ENCODE measurements around the gene TBX4.

TBX4 gene

DNA sequence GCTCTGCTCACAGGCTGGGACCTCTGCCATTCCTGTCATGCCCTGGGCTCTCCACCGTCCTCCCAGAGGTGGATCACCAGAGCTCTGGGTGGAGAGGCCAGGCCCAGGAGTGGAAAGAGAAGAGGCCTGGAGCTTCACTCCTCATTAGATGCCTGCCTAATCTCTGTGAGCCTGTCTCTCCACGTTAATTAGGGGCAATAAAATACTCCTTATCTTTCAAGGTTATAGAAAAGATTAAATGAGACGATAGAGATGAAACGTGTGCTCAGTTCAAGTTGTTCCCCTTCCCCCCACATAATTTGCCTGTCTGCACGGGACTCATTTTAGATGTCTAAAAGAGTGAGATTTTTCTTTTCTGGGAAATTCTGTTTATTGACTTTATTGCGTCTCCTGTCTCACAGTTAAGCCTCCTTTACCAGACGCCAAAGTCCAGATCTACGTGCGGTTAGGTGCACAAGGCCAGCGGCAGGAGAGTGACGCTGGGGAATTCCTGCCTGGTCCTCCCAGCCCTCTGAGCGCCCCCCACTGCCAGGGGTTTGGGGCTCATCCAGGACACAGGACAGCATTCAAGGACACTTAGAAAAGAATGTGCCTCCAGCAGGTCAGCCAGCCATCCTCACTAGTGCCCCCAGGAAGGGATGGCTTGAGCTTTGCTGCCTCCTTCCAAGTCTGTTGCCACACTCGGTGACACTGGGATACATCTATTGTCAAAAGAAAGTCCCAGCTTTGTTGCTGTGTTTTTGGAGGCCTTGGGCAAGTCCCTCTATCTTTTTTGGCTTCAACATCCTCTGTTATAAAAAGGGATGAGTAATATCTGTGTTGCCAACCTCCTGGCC lies 42.3 kb downstream of the TBX4 start:
- in situ Hi-C loops (cut with MboI; ENCODE audit: low pct_unique_long_range_greater_than_20kb, low sequenced_read_pairs, unreplicated experiment), result no loop called here
- TF ChIP-seq, protein P1, sequence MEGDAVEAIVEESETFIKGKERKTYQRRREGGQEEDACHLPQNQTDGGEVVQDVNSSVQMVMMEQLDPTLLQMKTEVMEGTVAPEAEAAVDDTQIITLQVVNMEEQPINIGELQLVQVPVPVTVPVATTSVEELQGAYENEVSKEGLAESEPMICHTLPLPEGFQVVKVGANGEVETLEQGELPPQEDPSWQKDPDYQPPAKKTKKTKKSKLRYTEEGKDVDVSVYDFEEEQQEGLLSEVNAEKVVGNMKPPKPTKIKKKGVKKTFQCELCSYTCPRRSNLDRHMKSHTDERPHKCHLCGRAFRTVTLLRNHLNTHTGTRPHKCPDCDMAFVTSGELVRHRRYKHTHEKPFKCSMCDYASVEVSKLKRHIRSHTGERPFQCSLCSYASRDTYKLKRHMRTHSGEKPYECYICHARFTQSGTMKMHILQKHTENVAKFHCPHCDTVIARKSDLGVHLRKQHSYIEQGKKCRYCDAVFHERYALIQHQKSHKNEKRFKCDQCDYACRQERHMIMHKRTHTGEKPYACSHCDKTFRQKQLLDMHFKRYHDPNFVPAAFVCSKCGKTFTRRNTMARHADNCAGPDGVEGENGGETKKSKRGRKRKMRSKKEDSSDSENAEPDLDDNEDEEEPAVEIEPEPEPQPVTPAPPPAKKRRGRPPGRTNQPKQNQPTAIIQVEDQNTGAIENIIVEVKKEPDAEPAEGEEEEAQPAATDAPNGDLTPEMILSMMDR (IDR thresholded peaks at IDR 0.05; ENCODE audit: extremely low read depth, insufficient read depth, missing control alignments), result no peak
- DNase-seq (ENCODE audit: low spot score), result no peak

DNA sequence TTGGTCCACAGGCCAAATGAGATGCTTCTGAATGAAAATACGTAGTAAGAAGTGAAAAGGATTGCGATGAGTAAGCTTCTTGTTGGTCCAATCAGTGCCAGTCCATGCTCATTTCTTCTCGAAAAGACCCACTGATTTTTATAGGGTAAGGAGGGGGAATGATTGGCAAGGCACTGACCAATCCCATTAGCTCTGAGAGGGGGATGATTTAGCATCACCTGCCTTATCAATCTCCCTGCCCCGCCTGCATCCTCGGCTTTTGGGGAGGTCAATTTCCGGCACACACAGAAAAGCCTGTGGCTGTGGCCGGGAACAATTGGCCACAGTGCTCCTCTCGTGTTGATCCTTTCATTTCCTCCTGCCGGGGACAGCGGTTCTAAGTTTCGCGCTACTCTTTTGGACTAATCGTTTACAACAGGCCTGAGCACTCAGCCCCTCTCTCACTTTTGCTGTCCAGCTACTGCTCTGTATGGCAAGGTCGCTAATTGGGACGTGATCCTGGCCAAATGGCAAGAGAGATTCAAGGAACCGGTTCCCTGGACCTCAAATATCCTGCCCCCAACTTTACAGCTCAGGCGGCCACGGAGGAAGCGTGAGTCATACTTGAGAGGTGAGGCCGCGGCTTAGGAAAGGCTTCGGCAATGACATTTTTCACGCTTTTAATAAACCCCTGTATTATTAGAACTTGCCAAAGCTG lies 43.1 kb downstream of the TBX4 start:
- no peak for DNase-seq (ENCODE audit: low spot score)
- in situ Hi-C loops (cut with MboI; ENCODE audit: low pct_unique_long_range_greater_than_20kb, low sequenced_read_pairs, unreplicated experiment), result no loop called here
- TF ChIP-seq, protein P1 (IDR thresholded peaks at IDR 0.05; ENCODE audit: extremely low read depth, insufficient read depth, missing control alignments), result no peak

DNA sequence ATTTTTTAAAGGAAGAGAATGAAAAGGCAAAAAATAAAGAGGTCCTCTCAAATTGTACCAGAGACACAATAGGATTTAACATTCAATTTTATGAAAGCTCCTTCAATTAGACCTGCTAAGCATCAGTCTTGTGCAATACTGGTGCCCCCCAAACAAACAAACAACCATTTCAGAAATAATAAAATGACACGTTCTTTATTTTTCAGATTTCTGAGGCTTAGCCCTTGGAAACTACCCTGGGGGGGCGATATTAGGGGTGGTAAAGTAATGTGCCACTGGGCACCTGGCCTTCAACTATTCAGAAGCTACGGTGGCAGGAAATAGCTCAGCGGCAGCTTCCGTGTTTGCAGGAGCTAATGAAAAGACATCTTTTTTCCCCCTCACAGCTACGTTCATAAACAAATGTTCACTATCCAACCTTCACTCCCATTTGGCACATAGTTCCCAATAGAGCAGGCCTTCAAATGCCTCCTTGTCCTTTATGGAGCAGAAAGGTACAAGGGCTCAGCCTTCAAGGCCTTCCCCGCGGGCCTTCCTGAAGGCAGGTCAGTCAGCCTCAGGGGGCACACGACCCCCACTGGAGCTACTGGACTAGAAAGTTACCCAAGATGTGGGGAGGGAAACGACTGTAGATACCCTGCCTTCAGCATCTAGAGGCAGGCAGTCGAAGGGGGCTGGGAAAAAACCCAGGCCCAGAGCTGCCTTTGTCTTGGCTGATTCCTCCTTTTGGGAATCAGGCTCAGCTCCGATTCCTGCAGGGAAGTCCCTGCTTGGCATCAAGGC lies 44.1 kb downstream of the TBX4 start:
- no peak for DNase-seq (ENCODE audit: low spot score)
- in situ Hi-C loops (cut with MboI; ENCODE audit: low pct_unique_long_range_greater_than_20kb, low sequenced_read_pairs, unreplicated experiment), result no loop called here
- TF ChIP-seq, protein P1 (IDR thresholded peaks at IDR 0.05; ENCODE audit: extremely low read depth, insufficient read depth, missing control alignments), result no peak

DNA sequence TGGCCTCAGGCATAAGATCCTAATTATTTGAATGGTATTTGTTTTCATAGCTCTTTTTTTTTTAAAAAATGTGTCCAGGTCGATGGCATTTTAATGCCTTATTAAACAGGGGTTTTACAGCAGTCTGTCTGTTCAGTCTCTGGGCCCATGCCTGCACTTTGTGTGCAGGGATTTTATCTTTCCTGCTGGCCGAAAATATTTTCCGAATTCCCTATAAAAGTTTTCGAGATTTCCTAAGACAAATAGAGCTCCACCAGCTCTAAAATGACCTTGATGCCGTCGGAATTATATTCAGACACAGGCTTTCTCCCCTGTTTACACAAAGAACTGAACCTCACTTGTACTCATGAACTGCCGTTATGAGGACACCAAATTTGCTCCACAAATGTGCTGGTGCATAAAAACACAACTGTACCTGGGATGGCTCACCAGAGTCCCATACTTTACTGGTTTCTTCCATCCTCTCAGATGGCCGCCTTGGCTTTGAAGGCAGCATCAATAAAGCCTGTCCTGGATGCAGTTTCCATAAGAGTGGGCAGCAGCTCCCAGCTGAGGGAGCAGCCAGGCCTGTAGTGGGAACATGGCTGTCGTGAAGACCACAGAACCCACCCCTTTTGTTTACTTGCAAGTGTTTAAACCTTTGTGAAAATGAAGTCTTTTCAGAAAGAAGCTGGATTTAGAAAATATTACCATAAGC lies 44.9 kb downstream of the TBX4 start:
- in situ Hi-C loops (cut with MboI; ENCODE audit: low pct_unique_long_range_greater_than_20kb, low sequenced_read_pairs, unreplicated experiment), result no loop called here
- TF ChIP-seq, protein P1 (IDR thresholded peaks at IDR 0.05; ENCODE audit: extremely low read depth, insufficient read depth, missing control alignments), result no peak
- DNase-seq (ENCODE audit: low spot score), result no peak

DNA sequence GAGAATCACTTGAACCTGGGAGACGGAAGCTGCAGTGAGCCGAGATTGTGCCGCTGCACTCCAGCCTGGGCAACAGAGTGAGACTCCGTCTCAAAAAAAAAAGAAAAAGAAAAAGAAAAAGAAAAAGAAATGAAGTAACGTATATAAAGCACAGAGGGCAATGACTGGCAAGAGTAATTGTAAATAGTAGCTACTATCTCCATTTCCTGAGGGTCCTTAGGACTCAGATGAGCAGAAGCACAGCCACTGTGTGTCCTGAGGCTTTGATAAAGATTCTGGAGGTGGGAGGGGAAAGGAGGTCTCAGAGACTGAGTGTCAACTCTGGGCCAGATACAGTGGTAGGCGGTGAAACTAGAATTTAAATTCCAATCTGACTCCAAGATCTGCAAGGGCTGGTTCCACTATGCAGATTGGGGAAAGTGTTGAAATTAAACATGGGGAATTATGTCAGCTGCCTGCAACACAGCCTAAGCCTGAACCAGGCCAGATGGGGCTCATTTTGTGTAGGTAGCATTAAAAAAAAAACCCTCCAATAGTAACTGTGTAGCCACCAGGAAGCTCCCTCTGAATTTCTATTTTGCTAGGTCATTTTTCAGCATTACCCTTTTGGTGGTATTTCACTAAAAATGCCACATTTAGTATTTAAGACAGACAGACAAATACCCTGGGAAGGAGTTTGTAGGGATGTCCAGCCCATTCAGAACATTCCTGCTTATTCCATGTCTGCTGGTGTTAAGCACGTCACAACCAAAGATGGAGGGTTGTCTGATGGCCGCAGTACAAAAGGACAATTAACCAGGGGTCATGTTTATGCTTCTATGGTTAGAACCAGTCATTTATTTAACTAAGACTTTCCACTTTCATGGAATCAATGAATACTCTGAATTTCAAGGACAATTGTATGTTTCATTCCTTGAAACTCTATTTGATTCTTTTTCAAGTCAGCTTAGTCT lies 46.1 kb downstream of the TBX4 start:
- DNase-seq (ENCODE audit: low spot score), result no peak
- TF ChIP-seq, protein P1 (IDR thresholded peaks at IDR 0.05; ENCODE audit: extremely low read depth, insufficient read depth, missing control alignments), result no peak
- in situ Hi-C loops (cut with MboI; ENCODE audit: low pct_unique_long_range_greater_than_20kb, low sequenced_read_pairs, unreplicated experiment), result no loop called here
